Activated CD8-positive, alpha-beta memory T cell treated with anti-CD3 and anti-CD28 coated beads for 36 hours (primary cell): ENCODE results near the gene ADGRG6. TPM values are rescaled to one million over a fixed set of nuclear protein-coding genes. Genes with fewer than 3 reads are reported as not detected.

ENCODE experiments used
- CTCF ChIA-PET: fragments of 350-600 bp; sonication (Branson Sonifier 250); formaldehyde crosslinking; loops from one replicate; lab custom pipeline; 2021; ENCODE audit warnings: antibody characterized with exemption; lab: Charles Lee
- POLR2A ChIA-PET: fragments of 350-600 bp; sonication (Branson Sonifier 250); formaldehyde crosslinking; loops from one replicate; lab custom pipeline; 2021; ENCODE audit warnings: antibody characterized with exemption; lab: Charles Lee
- total RNA-seq, 2 experiments: library from RNA; stranded (reverse); gene quantifications; one replicate each; pipeline ENCODE4 v1.2.3, GENCODE V29; 2021

ADGRG6 gene
- total RNA-seq, 2 experiments from 2014 or later = 0.67 to 0.73 TPM

- CTCF ChIA-PET = interaction anchor here (0.8 kb wide), 1 partner anchor 36 kb away, joined by 3 read pairs; no protein-coding TSS in a partner anchor
Observed at GRCh38 chr6:142367061-142367460, 65.3 kb downstream of the ADGRG6 start.

GRCh38 chr6:142367501-142368018, 65.8 kb downstream of the ADGRG6 start:
- POLR2A ChIA-PET = no interaction called here

More at GRCh38 chr6:142367061-142367460, 65.3 kb downstream of the ADGRG6 start:
- POLR2A ChIA-PET = no interaction called here

GRCh38 chr6:142369266-142369665, 67.5 kb downstream of the ADGRG6 start:
- ChIA-PET POLR2A (no interaction called here), CTCF (no interaction called here)

More at GRCh38 chr6:142367501-142368018, 65.8 kb downstream of the ADGRG6 start:
- CTCF ChIA-PET = interaction anchor here (0.8 kb wide), 1 partner anchor 36 kb away, joined by 3 read pairs; no protein-coding TSS in a partner anchor

- ChIA-PET POLR2A (no interaction called here), CTCF (no interaction called here)
Observed at GRCh38 chr6:142372348-142372747, 70.5 kb downstream of the ADGRG6 start.

- ChIA-PET CTCF (interaction anchor here (0.9 kb wide), 2 partner anchors 10 to 34 kb away, joined by 4 read pairs; no protein-coding TSS in a partner anchor), POLR2A (no interaction called here)
Observed at GRCh38 chr6:142373268-142374090, 71.7 kb downstream of the ADGRG6 start.

GRCh38 chr6:142374091-142374770, 72.4 kb downstream of the ADGRG6 start:
- ChIA-PET POLR2A (no interaction called here), CTCF (interaction anchor here (0.9 kb wide), 2 partner anchors 9 to 34 kb away, joined by 4 read pairs; no protein-coding TSS in a partner anchor)

- POLR2A ChIA-PET = no interaction called here
Observed at GRCh38 chr6:142374965-142375733, 73.3 kb downstream of the ADGRG6 start.

GRCh38 chr6:142376115-142376514, 74.3 kb downstream of the ADGRG6 start:
- ChIA-PET CTCF (no interaction called here), POLR2A (no interaction called here)

More at GRCh38 chr6:142374965-142375733, 73.3 kb downstream of the ADGRG6 start:
- CTCF ChIA-PET = no interaction called here

- CTCF ChIA-PET = no interaction called here
Observed at GRCh38 chr6:142376800-142377496, 75.1 kb downstream of the ADGRG6 start.

GRCh38 chr6:142377497-142377848, 75.7 kb downstream of the ADGRG6 start:
- POLR2A ChIA-PET = no interaction called here
- CTCF ChIA-PET = no interaction called here

More at GRCh38 chr6:142376800-142377496, 75.1 kb downstream of the ADGRG6 start:
- POLR2A ChIA-PET = no interaction called here

- ChIA-PET CTCF (no interaction called here), POLR2A (no interaction called here)
Observed at GRCh38 chr6:142378138-142378875, 76.5 kb downstream of the ADGRG6 start.

GRCh38 chr6:142380626-142381025, 78.8 kb downstream of the ADGRG6 start:
- ChIA-PET CTCF (no interaction called here), POLR2A (no interaction called here)

GRCh38 chr6:142381181-142381580, 79.4 kb downstream of the ADGRG6 start:
- ChIA-PET CTCF (no interaction called here), POLR2A (no interaction called here)

- ChIA-PET CTCF (no interaction called here), POLR2A (no interaction called here)
Observed at GRCh38 chr6:142381845-142382378, 80.1 kb downstream of the ADGRG6 start.

- ChIA-PET CTCF (no interaction called here), POLR2A (no interaction called here)
Observed at GRCh38 chr6:142384519-142385254, 82.9 kb downstream of the ADGRG6 start.

GRCh38 chr6:142385352-142385751, 83.5 kb downstream of the ADGRG6 start:
- ChIA-PET CTCF (no interaction called here), POLR2A (no interaction called here)

- CTCF ChIA-PET = no interaction called here
- POLR2A ChIA-PET = no interaction called here
Observed at GRCh38 chr6:142386657-142387056, 84.8 kb downstream of the ADGRG6 start.
